ENCODE results near the gene CDC42BPA.
"Not testable (repeated sequence)": the region's sequence is repeated elsewhere in the genome, so short reads cannot be mapped to it uniquely, and the experiment has no call there.

The CDC42BPA gene

DNA sequence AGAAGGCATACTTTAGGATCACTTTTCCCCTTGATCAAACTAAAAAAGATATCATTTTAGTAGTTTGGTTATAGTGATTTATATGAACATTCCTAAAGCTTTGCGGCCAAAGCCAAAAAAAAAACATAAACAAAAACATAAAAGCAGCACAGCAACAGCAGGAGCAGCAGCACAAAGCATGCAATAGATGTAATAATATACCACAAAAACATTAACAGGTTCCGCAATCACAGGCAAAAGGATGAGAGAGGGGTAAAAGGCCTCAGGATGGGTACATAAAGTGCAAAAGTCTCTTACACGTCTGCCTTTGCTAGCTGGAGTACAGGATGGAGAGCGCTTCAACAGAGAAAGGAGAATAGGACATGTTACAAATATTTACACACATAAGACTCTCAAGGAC, 259.2 kb downstream of the CDC42BPA start:
- DNase-seq (ENCODE audit: low read depth), result no peak

DNA sequence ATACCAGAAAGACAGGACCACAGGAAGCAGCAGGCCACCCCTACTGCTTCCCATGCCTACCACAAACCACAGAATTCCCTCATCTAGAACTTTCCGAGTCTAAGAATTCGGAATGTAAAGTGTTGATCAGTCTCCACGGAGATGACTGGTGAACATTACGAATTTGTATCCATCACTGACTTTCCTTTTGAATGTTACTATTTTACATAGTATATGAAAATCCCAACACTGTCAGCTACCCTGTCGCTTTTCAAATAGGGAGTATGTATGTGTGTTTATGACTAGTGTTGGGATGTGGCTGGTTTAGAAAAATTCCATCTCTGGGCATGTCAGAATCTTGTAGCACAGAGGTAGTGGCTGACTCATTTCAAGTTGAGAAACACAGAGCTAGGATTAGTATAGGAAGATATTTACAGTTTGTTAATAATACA, 260.0 kb downstream of the CDC42BPA start:
- no peak for DNase-seq (ENCODE audit: low read depth)

DNA sequence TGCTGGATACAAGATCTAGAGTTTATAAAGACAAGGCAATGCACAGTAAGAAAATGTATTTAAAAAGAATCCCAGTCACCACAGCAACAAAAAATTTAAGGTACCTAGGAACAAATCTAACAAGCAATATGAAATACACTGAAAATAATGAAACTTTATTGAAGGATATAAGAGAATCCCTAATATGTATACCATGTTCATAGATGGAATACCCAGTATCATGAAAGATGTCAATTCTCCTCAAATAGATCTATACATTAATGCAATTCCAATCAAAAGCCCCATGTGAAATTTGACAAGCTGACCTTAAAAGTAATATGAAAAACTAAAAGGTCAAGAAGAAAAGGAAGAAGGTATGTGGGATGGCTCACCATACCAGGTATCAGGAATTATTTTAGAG, 269.0 kb downstream of the CDC42BPA start:
- DNase-seq (ENCODE audit: low read depth), result no peak

DNA sequence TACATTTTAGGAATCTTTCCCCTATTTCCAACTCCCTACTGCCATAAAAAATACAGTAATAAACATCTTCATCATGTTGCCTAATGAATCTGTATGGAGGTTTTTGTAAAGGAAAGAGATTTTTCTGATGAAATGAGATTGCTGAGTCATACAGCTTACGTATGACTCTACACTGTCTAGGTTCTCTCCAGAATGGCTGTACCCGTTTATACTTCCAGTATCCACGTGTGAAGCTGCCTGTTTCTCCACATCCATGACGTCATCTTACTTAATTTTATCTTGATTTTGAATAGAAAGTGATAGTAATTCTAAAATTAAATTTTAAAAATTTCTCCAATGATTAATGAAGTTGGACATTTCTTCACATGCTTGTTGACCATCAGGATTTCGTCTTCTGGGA, 274.5 kb downstream of the CDC42BPA start:
- DNase-seq (ENCODE audit: low read depth), result no peak

DNA sequence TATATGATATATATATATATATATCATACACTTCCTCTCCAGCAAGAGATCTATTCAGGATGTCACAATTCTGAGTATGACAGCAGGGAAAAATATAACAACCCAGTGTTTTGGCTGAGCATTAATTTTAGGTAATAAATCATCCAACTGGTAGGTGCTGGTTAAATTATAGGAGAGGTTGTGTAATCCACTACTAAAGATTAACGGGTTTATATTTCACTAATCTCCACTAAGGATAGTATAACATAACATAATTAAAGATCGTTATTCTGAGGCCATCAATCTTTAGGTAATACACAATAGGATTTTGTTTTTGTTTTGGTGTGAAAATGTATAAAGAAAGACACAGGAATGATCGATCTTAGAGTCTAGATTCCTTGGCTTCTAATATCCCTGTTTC, 276.0 kb downstream of the CDC42BPA start:
- DNase-seq (ENCODE audit: low read depth), result no peak

DNA sequence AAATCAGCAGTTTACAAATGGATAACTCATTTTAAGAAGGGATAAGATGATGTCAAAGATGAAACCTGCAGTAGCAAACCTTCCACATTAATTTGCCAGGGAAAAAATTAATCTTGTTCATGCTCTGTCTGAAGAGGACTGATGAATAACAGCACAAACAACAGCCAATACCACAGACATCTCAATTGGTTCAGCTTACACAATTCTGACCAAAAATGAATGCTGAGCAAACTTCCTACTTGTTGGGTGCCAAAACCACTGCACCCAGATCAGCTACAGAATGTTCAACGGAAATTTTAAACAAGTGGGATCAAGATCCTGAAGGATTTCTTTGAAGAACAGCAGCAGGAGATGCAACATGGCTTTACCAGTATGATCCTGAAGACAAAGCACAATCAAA, 279.9 kb downstream of the CDC42BPA start:
- DNase-seq (ENCODE audit: low read depth), result no peak

DNA sequence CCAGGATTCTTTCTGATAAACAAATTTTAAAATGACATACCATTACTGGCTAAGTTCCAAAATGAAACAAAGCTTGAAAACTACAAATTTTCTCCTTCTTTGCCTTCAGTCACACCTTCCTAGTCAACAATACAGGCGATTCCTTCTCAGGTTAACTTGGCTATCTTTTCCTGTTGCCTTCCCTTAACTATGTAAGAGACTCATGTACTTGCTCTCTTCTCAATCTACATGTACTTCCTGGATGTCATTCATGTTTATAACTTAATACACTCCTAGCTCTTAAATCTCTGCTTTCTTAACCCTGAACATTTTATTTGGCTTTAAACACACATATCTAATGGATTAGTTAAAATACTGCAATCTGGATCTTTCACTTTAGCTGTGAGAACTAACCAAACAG, 281.2 kb downstream of the CDC42BPA start:
- no peak for DNase-seq (ENCODE audit: low read depth)

DNA sequence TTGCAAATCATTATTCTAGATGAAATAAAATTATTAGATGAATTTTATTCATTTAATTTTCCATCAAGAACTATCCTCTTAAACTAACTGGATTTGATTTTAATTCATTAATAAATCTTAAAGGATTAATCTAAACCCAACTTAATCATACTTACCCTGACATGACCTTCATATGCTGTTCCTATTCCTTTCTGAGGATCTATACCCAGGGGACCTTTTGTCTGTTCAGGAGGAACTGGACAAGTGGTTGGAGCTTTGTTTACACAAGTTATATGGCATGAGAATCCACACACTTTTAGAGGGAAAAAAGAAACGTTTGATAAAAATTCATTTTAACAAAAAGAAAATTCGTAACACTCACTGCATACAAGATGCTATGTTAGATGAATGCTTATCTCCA, 283.0 kb downstream of the CDC42BPA start:
- no peak for DNase-seq (ENCODE audit: low read depth)

DNA sequence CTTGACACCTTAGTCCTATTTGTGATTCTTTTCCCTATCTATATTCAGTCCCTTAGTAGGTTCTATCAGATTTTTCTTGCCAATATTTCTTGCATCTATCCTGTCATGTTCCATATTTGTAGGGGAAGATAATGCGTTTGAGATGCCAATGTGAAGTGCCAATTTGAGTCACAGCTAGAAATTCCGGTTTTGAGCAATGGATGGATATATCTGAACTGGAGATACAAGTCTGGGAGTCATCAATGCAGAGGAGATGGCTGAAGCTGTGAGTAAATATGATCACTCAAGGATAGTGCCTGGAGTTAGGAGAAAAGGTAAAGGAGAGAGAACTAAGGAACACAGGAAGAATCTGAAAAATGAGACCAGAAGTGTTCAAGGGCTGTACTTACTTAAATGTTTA, 284.4 kb downstream of the CDC42BPA start:
- no peak for DNase-seq (ENCODE audit: low read depth)

DNA sequence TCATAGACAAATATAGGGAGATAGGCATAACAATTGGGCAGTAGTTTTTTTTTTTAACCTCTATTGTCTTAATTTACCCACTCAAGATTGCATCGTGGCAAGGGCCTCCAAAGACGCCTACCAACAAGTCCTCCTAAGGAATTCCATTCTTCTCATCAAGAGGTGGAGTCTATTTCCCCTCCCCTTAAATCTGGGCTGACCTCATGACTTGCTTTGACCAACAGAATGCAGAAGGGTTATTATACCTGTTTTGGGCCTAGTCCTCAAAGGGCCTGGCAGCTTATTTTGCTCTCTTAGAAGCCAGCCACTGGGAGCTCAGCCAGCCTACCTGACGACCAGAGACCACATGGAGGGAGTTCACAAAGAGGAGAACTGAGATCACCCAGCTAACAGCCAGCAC, 285.9 kb downstream of the CDC42BPA start:
- no peak for DNase-seq (ENCODE audit: low read depth)

DNA sequence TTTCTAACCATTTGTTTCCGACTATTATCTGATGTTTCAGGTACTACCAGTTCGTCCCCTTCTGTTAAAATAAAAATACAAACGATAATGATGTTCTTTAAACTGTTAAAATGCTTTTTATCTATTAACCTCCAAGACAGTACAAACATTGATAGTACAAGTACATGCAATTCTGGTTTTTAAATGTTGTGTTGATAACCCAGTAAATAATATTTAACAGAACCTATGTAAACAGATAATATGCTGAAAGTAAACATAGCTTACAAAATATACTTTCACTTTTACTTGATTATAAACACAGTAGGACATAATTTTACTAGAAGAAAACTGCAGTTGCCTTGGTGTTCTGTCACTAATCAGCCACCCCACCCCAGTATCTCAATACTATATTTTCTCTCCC, 301.3 kb downstream of the CDC42BPA start:
- no peak for DNase-seq (ENCODE audit: low read depth)

DNA sequence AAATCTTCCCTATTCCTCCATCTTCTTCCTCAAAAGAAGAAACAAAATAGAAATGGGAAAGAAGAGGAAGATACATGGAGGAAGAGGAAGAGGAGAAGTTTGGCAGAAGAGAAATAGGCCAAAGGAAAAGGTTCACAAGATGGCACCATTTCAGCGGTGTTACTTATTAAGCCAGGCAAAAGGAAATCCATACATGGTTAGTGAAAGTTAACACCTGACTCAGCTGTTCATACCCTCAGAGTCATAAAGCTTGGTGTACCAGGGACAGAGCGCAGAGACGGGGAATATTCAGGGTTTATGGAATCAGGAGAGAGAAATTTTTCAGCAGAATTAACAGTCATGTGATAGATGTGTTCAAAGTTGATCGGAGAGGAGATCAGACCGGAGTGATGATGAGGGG, 307.6 kb downstream of the CDC42BPA start:
- no peak for DNase-seq (ENCODE audit: low read depth)

DNA sequence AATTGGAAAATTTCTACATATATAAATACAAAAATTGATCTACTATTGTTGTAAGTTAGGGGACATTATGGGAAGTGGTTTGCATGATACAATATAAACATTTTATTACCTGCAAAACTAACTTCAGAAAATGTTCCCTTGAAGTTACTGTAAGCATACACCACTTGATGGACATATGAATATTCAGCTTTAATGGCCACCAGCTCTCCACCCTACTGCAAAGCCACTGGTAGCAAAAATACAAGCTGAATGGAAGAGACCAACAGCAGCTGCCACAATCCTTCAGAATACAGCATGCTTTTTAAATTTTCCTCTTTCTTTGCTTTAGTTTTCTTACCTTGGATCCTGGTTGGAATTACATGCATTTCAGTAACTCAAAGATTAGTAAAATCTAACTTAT, 308.4 kb downstream of the CDC42BPA start:
- no peak for DNase-seq (ENCODE audit: low read depth)

DNA sequence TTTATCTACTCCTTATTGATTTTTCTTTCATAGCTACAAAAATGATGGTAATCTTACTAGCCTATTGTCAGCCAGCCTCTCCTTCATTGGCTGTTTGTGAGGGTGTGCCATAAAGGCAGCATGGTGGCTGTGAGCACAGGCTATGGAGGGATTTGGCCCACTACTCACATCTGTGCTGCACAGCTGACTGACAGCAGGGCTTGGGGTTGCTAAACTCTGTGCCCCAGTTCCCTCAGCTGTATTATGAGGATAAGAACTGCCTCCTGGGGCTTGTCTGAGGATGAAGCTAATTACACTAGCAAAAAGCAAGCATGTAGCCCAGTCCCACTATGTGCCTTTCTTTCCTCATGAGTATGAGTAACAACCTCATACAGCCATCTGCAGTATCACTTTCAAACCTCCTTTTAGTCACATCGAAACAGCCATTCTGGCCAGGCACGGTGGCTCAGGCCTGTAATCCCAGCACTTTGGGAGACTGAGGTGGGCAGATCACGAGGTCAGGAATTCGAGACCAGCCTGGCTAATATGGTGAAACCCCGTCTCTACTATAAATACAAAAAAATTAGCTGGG, 312.0 kb downstream of the CDC42BPA start:
- DNase-seq (ENCODE audit: low read depth), result no peak

DNA sequence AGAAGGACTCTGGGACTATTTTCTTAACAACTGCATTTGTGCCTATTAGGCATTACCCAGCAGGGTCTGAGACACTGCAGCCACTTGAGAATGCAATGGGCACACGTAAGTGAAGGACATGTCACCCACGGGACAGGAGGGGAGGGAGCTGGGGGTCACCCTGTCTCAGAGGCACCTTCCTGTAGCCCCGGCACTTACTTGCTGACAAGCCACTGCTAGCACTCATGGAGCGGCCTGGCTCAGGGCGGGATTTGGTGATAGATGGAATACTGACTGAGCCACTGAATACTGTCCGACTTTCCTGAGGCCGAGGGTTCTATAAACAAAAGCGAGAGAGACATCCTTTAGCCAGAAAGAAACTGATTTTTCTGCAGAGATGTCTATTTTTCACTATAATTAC, 313.5 kb downstream of the CDC42BPA start:
- no peak for DNase-seq (ENCODE audit: low read depth)

DNA sequence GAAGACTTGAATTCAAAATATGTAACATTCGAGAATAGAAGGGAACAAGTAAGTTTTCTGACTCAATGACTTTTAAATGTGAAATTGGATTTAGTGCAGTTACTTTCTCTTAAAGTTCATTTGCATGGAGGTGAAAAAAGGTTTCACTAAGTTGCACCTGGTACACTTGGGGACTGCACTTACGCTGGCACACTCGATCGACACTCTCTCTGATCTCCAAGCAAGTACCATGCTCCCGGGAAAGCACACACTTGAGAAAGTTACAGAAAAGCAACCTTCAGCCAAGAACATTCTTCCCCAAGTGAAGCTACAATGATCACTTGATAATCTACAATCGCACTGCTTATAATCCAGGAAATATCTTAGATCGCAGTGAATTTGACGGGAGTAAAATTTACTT, 315.1 kb downstream of the CDC42BPA start:
- DNase-seq (ENCODE audit: low read depth), result no peak

DNA sequence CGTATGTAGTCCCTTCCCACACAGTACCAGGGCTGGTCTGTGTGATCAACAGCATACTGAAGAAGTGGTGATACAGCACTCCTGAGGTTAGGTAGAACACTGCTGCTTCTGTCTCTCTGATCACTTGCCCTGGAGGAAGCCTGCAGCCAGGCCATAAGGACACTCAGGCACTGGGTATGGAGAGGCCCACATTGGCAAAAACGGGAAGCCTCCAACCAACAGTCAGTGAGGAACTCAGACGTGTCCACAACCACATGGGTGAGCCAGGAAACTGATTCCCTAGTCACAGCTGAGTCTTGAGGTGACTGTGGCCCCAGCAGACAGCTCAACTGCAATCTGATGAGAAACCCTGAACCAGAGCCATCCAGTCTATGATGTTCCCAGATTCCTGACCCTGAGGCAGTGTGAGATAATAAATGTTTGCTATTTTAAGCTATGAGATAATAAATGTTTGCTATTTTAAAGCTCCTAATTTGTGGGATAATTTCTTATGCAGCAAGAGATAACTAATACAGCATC, 315.7 kb downstream of the CDC42BPA start:
- no peak for DNase-seq (ENCODE audit: low read depth)

DNA sequence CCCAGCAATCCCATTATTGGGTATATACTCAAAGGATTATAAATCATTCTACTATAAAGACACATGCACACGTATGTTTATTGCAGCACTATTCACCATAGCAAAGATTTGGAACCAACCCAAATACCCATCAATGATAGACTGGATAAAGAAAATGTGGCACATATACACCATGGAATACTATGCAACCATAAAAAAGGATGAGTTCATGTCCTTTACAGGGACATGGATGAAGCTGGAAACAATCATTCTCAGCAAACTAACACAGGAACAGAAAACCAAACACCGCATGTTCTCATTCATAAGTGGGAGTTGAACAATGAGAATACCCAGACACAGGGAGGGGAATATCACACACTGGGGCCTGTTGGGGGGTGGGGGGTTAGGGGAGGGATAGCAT, 318.7 kb downstream of the CDC42BPA start:
- DNase-seq (ENCODE audit: low read depth), result not testable (repeated sequence)

DNA sequence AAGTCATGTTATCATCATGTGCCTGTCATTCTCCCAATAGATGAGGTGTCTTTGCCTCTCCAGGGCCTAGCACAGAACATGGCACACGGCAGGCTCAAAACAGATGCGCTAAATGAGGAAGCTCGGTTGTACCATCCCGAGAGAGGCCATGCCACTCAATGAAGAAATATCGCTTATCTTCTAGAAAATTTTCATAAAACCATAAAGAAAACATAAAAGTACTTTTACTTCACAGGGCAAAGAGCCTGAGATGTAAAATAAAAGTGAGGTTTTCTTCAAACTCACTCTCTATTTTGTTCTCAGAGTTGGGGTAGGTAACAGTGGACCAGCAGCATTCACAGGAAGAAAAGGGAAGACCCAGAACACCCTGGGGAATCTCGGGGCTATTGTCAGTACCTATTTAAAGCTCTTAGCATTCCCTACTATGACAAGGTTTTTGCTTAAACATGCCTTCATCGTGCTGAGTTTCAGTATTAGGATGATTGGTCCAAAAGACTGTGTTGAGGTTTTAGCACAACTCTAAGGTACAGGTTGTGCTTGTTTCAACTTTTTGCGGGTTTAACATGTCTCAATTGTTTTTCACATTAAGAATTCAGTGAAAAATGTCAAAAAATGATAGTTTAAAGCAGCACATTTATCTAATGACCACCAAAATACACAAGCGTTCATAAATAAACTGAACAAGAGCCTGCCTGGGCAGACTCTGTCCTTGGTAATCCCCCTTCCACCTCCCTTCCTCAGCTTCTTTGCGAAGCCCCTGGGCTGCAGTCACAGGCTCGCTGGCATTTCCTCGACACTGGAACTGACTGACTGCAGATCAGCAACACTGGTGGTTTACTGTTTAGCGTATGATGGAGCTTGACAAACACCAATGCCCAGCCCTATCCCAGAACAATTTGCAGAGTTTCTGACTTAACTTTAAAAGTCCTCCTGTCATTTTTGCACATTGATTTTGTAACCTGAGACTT, 322.6 kb downstream of the CDC42BPA start:
- no peak for DNase-seq (ENCODE audit: low read depth)

DNA sequence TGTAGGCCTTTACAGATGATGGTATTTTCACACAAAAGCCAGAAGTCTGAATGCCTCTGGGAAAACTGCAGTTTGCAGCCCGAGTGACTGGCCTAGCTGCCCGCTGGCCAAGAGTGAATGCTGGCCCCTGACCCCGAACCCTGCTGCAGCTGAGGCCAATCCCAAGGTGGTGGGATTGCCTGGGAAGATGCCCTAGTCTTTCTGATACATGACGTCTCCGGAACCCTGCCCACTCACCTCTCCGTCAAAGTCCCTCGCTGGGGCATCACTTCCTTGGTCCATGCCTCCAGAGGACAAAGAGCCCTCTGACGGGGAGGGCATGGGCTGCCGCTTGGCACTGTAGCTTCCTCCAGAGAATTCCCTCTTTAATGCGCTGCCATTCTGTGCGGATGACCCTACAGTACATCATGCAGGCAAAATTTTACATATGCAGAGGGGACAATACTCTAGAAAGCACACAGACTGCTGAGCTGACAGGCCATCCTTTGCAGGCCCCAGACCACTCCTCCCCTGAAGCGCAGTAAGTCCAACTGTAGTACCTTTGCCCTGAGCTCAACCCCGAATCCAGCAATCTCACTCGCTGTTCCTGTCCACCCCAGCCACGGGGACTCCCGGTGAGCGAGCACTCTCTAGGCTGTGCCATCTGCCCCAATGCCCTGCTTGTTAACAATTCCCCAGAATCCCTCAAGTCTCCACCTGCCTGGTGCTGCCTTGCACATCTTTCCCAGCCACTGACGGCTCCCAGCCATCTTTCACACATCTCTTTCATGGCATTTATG, 323.5 kb downstream of the CDC42BPA start:
- DNase-seq (ENCODE audit: low read depth), result no peak

DNA sequence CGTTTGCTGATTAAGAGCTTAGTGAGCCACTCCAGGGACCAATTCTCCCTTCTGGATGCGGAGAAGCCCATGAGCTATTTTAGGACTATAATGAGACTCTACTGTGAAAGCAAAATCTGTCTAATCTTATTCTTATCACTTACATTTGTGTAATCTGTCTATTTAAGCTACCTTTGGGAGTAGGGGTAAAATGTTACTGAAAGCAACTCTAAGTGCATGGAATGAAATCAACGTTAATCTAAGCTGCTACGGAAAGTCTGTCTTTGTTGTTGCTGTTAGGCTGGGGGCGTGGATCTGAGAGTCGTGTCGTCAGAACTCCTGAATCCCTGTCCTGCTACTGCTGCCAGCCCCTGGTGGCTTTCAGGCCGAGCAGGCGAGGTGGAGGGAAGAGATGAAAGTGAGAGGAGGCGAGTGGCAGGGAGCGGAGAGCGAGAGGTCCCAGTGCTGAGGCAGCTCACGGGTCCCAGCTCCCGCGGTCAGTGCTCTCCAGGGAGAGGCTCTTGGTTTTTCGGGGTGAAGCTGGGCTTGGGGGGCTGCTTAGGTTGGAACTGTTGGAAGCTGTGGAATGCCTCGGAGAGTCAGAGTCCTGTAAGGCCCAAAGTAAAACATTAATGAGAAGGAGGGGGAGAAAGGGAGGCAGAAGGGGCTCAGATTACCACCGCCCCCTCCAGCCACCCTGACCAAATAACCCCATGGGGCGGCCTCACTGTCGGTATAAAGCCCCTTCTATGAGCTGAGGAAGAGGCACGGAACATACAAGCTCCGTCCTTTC, 324.3 kb downstream of the CDC42BPA start:
- DNase-seq (ENCODE audit: low read depth), result no peak

DNA sequence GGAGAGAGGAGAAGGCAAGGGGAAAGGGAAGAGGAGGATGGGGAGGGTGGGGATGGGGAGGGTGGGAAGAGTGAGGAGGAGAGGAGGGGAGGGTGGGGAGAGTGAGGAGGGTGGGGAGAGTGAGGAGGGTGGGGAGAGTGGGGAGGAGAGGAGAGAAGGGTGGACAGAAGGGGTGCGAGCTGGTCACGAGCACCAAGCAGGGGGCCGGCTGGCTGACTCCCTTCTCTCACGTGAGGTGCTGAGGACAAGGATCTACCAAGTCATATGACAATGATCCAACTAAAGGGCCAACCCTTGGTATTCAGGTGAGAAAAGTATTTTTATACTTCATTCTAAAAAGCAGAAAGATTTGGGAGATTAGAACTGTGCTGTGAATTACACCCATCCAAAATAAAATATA, 326.4 kb downstream of the CDC42BPA start:
- no peak for DNase-seq (ENCODE audit: low read depth)
